Erythroblast (primary cell): ENCODE measurements around the gene EFNA2.
"Not testable (repeated sequence)": the region's sequence is repeated elsewhere in the genome, so short reads cannot be mapped to it uniquely, and the experiment has no call there.

ENCODE experiments used
- DNase-seq, 2 experiments: peaks; one replicate each; lab custom pipeline; 2025; lab: John Stamatoyannopoulos, UW
- GATA1 ChIP-seq: IDR thresholded peaks from 2 replicates; pipeline ENCODE4 v1.6.1; 2011; ENCODE audit warnings: low read depth, mild to moderate bottlenecking, control low read depth, low read length, moderate library complexity
- POLR2A ChIP-seq: IDR thresholded peaks from 2 replicates; pipeline ENCODE4 v1.6.1; 2011; ENCODE audit warnings: mild to moderate bottlenecking, low read length

EFNA2 gene

DNA sequence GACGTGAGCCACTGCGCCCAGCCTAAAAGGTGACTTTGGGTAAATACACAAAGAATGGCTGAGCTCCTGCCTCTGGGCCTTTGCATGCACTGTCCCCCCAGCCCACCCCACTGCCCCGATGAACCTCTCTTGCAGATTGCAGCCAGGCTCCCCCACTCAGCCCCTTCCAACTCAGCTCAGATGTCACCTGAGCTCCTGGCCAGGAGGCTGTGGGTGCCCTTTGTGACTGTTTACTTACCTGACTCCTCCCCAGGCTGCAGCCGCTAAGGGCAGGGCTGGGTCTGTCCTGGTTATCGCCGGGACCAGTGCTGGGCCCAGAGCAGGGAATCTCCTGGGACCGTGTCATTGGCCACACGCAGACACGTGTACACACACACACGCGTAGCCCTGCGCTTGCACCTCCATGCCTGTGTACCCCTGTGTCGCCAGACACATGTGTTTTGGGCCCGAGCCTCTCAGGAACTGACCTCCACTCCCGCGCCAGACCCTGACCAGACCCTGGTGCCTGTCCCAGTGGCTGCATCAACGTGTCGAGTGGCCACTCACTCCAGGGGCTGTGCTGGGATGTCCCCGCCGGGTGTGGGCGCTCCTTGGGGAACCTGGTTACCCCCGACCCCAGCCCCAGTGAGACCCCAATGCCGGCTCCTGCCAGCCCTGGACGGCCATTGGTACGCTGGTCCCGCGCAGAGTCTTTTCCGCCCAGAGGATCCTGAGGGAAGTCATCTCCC lies 18.7 kb downstream of the EFNA2 start:
- no peak for TF ChIP-seq POLR2A
- TF ChIP-seq GATA1 = no peak
- no peak for DNase-seq

DNA sequence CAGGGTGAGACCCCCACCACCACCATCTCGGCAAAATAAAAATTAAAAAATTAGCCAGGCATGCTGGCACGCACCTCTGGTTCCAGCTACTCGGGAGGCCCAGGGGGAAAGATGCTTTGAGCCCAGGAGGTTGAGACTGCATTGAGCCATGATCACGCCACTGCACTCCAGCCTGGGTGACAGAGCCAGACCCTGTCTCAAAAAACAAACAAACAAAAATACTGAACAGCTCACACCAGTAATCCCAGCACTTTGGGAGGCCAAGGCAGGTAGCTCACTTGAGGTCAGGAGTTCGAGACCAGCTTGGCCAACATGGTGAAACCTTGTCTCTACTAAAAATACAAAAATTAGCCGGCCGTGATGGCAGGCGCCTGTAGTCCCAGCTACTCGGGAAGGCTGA lies 19.7 kb downstream of the EFNA2 start:
- not testable (repeated sequence) for DNase-seq

DNA sequence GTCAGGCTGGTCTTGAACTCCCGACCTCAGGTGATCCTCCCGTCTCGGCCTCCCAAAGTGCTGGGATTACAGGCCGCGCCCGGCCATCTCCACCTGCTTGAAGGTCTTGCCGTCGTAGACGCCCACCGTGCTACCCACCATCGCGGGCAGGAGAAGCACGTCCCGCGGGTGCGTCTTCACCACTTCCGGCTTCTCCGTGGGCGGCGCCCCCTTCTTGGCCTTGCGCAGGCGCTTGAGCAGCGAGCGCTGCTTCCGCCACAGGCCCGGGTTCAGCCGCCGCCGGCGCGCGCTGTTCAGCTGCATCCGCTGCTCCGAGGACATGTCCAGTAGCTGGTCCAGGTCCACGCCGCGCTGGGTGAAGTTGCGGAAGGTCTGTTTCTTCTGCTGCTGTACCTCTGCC lies 21.6 kb downstream of the EFNA2 start:
- TF ChIP-seq POLR2A = no peak
- no peak for TF ChIP-seq GATA1
- no peak for DNase-seq

DNA sequence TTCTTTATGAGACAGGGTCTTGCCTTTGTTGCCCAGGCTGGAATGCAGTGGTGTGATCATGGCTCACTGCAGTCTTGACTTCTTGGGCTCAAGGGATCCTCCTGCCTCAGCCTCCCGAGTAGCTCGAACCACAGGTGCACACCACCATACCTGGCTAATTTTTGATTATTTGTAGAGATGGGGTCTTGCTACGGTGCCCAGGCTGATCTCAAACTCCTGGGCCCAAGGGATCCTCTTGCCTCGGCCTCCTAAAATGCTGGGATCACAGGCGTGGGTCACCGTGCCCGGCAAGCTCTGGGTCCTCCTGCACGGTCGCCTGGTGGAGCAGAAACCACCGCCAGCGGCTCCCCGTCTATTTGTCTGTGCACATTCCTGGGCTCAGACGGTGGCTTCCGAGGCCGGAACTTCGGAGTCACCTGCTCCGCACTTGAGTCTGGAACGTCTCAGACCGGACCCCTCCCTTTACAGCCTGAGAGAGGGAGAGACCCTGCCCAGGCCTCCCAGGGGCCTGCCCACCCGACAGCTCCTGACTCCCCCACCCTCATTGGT lies 22.2 kb downstream of the EFNA2 start:
- TF ChIP-seq GATA1 (no peak), POLR2A (no peak)
- DNase-seq = no peak

DNA sequence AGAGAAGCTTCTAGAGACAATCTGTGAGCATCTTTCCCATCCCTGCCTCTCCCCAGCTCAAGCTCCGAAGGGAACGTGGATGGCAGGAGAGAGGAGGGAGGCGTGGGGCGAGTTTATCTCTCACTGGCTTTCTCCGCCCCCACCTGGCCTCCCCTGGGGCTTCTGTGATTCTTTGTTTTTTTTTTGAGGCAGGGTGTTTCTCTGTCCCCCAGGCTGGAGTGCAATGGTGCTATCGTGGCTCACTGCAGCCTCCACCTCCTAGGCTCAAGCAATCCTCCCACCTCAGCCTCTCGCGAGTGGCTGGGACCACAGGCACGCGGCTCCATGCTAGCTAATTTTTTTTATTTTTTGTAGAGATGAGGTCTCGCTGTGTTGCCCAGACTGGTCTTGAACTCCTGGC lies 23.0 kb downstream of the EFNA2 start:
- DNase-seq = no peak
- TF ChIP-seq GATA1 (no peak), POLR2A (no peak)

DNA sequence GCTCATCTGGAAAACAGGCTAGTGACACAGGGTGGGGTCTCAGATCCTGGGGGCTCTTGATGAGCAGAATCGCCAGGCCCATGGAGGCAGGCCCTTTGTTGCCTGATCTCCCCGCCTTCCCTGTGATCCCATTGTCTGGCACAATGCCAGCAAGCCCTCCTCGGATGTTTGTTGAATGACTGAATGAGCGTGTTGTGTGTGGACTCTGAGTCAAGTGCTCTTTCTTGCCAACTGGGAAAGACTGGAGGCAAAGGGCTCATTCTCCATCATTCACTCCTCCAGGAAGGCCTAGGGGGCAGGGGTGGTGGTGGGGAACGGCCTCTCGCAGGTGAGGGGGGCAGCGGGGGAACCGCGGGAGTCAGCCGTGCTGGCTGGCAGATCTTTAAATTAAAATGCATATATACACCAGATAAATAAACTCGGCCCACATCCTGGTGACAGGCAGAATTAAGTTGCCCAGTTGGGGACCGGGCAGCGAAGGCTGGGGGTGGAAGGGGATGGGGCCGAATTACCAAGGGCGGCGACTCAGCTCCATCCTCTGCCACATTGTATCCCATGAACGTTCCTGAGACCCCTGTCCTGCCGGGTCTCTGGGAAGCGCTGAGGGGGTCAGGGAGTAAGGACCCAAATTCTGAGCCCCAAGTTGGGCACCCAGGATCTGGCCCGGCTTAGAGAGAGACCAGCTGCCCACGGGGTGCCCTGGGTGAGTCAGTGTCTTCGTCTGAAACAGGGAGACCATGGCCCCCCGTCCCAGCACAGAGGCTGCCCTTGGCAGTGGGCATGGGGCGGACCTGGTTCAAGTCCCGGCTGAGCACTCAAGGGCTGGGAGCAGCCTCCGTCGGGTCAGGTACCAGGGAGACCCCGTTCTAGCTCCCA lies 24.5 kb downstream of the EFNA2 start:
- DNase-seq = no peak
- no peak for TF ChIP-seq POLR2A
- TF ChIP-seq GATA1 = no peak

DNA sequence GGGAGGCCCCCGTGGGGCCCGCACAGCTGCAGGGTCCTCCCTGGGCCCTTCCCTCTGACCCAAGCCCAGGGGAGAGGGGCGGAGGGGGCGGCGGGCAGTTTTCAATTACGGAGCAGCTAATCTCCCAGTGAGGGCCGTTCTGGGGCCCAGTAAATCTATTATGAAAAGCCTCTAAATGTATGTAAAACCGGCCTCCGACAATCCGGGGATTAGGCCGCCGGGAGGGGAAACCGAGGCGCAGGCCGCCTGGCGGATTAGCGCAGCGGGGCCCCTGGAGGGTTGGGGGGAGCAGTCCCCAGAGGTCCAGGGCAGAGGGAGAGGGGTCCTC lies 25.1 kb downstream of the EFNA2 start:
- no peak for DNase-seq
- TF ChIP-seq GATA1 (no peak), POLR2A (no peak)

DNA sequence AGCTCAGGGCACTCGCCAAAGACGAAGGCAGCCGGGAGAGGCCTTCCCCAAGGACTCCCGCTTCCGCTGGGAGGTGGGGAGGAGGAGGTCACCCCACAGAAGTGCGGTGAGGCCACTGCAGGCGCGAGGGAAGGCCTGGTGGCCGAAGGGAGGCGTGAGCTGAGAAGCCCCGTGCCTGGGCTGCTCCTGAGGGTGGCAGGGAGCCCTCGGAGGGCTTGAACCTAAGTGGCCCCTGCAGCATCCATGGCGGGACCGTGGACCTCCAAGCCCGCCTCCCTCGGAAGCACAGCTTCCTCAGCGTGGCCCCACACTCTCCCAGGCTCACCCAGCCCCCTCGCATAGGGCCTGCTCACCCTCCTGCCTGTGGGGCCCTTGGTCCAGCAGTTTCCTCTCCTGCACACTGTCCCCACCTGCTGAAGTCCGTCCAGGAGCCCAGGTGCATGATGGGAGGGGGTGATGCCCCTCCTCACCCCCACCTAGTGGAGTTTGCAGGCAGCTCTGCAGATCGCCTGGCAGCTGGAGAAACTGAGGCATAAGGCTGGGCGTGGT lies 25.9 kb downstream of the EFNA2 start:
- TF ChIP-seq POLR2A (no peak), GATA1 (no peak)
- DNase-seq = no peak

DNA sequence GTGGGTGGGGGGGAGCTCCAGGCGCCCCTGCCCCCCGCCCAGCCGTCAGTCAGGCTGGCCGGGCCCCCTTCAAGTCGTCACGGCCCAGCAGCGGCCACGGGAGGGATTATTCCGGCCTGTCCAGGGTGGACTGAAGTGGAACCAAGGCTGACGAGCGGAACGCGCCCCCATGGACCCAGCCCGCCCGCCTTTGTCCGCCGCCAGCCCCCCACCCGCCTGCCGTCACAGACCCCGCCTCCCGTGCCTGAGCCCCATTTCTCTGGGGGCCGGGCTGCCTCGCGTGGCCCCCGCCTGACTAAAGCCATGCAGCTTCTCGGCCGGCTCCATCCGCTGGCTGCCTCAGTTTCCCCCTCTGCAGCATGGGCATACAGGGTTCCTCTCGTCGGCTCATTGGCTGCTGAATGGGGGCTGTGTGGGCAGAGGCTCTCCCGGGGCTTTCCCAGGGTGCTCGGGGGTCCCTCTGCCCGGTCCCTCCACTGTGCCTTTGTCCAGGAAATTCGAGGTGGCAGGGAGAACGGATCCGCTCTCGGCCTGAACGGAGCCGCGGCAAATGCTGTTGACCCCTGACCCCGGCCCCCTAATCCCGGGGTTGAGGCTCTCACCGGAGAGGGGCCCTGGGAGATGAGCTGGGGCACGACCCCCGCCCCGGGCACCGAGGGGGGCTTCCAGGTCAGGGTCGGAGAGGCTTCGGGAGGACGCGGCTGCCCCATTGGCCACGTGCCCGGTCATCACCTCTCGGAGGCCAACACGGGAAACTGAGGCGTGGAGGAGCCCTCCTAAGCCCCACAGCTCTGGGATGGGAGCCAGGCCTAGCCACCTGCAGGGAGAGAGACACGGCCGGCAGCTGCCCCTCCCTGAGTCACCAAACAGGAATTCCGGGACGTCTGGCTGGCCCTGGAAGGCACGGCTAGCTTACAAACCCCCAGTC lies 27.4 kb downstream of the EFNA2 start:
- no peak for DNase-seq
- TF ChIP-seq POLR2A = no peak
- TF ChIP-seq GATA1 = no peak

DNA sequence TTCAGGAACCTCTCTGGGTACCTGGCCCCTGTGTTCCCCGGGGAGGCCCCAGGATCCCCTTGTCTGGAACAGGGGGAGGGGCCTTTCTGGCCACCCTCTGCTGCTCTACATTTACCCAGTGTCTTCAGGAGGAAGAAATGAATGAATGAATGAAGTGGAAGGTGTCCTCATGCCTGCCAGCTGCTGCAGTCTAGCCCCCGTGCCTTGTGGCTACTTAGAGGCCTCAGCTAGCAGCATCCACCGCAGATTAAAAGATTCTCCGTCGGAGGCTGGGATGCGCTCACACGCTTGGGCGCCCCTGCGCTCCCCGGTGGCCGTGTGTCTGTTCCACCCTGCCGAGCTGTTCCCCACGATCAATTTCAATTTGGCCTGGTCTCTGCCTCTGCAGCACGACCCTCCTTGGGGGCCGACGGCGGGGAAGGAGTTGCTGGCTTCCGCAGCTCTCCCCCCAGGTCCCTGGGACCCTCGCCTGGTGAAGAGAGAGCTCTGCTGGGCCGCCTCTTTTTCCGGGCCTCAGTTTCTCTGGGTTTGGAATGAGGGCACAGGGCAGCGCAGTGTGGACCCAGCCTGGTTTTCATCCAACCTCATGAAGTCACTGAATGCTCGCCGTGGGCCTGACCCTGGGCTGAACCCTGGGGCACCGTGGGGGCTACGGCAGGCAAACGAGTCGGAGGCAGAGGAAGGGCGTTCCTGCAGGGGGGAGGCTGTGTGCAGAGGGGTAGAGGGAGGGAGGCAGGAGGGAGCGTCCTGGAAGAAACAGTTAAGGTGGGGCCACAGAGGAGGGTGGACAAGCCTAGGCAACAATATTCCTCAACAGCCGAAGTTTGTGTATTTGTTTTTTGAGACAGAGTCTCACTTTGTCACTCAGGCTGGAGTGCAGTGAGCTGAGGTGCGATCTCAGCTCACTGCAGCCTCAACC lies 28.3 kb downstream of the EFNA2 start:
- no peak for TF ChIP-seq POLR2A
- no peak for TF ChIP-seq GATA1
- DNase-seq = no peak

DNA sequence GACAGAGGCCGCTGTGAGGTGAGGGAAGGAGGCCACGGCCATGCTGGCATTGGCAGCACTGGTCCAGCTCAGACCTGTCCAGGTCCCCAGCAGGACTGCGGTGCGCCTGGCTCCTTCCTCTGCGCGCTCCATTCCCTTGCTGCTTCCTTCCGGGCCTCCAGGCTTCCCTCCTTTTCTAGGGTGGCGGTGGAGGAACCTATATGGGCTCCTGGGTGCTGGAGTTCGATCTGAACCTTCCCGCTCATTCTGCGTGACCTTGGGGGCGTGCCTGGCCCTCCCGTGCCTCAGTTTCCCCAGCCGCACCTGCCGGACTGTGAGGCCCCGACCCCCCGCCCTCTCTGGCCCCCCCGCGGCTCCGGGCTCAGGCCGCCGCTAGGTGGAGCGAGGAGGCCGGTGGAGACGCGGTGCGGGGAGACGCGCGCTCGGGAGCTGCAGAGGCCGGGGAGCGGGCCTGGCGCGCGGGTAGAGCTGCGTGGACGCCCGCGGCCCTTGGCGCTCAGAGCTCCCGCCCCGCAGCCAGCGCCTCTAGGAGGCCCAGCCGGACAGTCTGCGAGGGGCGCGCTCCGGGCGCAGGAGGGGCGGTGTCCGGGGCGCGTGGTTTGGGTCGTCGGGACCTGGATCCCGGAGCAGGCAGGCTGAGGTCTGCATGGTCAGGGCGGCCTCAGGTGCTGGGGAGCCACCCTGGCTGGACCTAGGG lies 29.9 kb downstream of the EFNA2 start:
- DNase-seq = peak; percentile 49 to 56
- TF ChIP-seq GATA1 (no peak), POLR2A (no peak)

DNA sequence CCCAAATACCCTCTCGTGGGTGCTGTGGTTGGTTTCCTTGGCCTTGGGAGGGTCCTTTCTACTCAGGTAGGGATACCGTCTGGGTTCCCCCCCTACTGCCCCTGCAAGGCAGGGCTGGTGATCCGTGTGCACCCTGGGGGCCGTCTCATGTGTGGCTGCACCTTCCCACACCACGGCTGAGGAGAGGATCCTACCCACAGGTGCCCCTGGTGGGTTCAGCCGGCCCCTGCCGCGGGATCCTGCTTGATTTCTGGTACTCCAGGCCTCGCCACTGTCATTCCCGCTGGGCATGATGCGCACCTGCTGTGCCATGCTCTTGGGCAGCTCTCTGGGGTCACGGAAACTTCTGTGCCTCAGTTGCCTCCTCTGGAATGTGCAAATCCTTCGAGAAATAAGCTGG lies 30.8 kb downstream of the EFNA2 start:
- no peak for TF ChIP-seq POLR2A
- no peak for TF ChIP-seq GATA1
- DNase-seq = no peak
